ENCODE results near the gene CALHM2.

The CALHM2 gene

GRCh38 chr10:103474077-103474476 is 21.9 kb upstream of the CALHM2 start:
- no peak for DNase-seq

GRCh38 chr10:103473261-103473671 is 21.1 kb upstream of the CALHM2 start:
- no peak for DNase-seq

GRCh38 chr10:103472005-103472404 is 19.8 kb upstream of the CALHM2 start:
- no peak for DNase-seq

- no peak for DNase-seq
These were observed 18.8 kb upstream of the CALHM2 start for GRCh38 chr10:103470761-103471653.

- DNase-seq: no peak
These were observed 17.0 kb upstream of the CALHM2 start for GRCh38 chr10:103469201-103469600.

GRCh38 chr10:103467406-103467805 is 15.2 kb upstream of the CALHM2 start:
- no peak for DNase-seq

- DNase-seq: no peak
These were observed 14.6 kb upstream of the CALHM2 start for GRCh38 chr10:103466734-103467133.

- DNase-seq: no peak
These were observed 13.4 kb upstream of the CALHM2 start for GRCh38 chr10:103465411-103466179.

GRCh38 chr10:103463499-103463898 is 11.3 kb upstream of the CALHM2 start:
- DNase-seq: no peak

GRCh38 chr10:103459615-103460014 is 7.4 kb upstream of the CALHM2 start:
- DNase-seq: no peak

- DNase-seq: no peak
These were observed 6.5 kb upstream of the CALHM2 start, which contains the start of gene CALHM1 for GRCh38 chr10:103458720-103459119. CALHM1 (minus strand) TSS chr10:103458900; CDS start chr10:103458751, 149 bp downstream.

- DNase-seq: no peak
These were observed 5.9 kb upstream of the CALHM2 start for GRCh38 chr10:103457896-103458583.

GRCh38 chr10:103457176-103457712 is 5.1 kb upstream of the CALHM2 start:
- DNase-seq: no peak

GRCh38 chr10:103456074-103456660 is 4.0 kb upstream of the CALHM2 start:
- no peak for DNase-seq

GRCh38 chr10:103455235-103455634 is 3.1 kb upstream of the CALHM2 start:
- DNase-seq: no peak

- no peak for DNase-seq
These were observed 1.9 kb upstream of the CALHM2 start for GRCh38 chr10:103454026-103454425.

GRCh38 chr10:103452506-103453230 is 498 bp upstream of the CALHM2 start:
- no peak for DNase-seq

GRCh38 chr10:103451091-103451813 is 918 bp downstream of the CALHM2 start:
- no peak for DNase-seq

- DNase-seq: no peak
These were observed 1.9 kb downstream of the CALHM2 start for GRCh38 chr10:103450201-103450695.

GRCh38 chr10:103449208-103450144 is 2.7 kb downstream of the CALHM2 start:
- DNase-seq: no peak

Data from NCI-H748 treated with DMSO at 0.1 percent for 48 hours (cell line).